Upper lobe of right lung (tissue), 1 donor: ENCODE data around the gene UQCC2. TPM values are rescaled to one million over a fixed set of nuclear protein-coding genes. Genes with fewer than 3 reads are reported as not detected.

Experiments used
- ATAC-seq: fragments of 200-7000 bp; cut with Tn5 transposase; one replicate; pipeline ENCODE4 v1.9.1; 2020; ENCODE audit warnings: mild to moderate bottlenecking, moderate library complexity
- DNase-seq: peaks from one replicate; pipeline ENCODE4 v3.0.0-alpha.2; 2020
- H3K27ac ChIP-seq: fragments of 200-600 bp; one replicate; pipeline ENCODE4 v1.8.0; 2022
- H3K27me3 ChIP-seq: fragments of 200-600 bp; one replicate; pipeline ENCODE4 v1.8.0; 2022; ENCODE audit warnings: mild to moderate bottlenecking
- H3K36me3 ChIP-seq: fragments of 200-600 bp; one replicate; pipeline ENCODE4 v1.8.0; 2022
- H3K4me1 ChIP-seq: fragments of 200-600 bp; one replicate; pipeline ENCODE4 v1.8.0; 2022
- H3K4me3 ChIP-seq: fragments of 200-600 bp; one replicate; pipeline ENCODE4 v1.8.0; 2022; ENCODE audit warnings: mild to moderate bottlenecking
- H3K9me3 ChIP-seq: fragments of 200-600 bp; one replicate; pipeline ENCODE4 v1.8.0; 2022
- CTCF ChIP-seq: fragments of 200-600 bp; IDR thresholded peaks from one replicate; pipeline ENCODE4 v1.8.0; 2022; ENCODE audit warnings: antibody characterized with exemption
- intact Hi-C: fragments of 100-400 bp; cut with DNase I; formaldehyde crosslinking; loops from one replicate; pipeline ENCODE4 v1.11.0; 2022
- total RNA-seq: library from RNA; stranded (reverse); fragmentation: NEBNext Ultra II Directional; extraction: Animal tissue kit (Norgen Biotek cat#: 25700); gene quantifications from one replicate; pipeline ENCODE4 v1.2.1, GENCODE V29; 2021
- donor health status: DM: no; HTN: yes; CAD: no; lungs with severe emphysema.

The UQCC2 gene
- total RNA-seq, 1 donor from 2014 or later: 40.6 TPM

DNA sequence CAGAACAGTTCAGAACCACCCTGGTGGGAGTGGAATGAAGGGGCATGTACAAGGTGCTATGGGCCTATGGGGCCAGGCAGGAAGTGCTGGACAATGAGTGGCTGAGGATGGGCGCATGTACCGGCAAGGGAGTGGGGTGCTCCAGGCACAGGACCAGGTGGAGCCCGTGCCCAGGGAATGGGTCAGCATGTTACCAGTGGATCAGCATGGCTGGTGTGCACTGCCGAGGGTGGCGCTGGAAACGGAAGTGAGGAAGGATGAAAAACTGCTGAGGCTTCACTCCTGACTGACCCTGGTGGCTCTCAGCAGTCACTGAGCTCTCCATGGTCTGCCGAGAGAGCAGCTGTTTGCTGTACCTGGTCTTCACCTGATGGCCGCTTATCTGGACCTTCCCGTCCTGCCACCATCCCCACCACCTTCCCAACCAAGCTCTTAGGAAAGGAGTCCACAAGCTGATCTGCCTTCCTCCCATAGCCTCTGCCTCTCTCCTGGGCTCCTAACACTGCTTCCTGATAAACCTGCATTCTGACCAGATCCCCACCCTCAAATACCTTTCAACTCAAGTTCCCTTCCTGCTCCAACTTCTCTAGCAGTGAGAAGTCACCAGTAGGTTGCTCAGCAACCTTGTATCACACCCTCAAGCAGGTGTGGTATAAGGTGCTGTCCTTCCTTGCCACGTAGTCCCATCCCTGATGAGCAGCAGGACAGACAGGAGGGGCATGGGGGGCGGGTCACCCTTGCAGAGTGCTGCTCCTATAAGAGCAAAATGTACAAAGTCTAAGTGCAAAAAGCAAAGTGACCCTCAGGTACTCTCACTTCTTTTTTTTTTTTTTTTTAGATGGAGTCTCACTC lies 7.1 kb downstream of the UQCC2 start:
- H3K27me3 ChIP-seq: no peaks in the 10 kb centered on the region
- ATAC-seq: peak; percentile 2
- no peak overlapping the region for H3K4me3 ChIP-seq
- no peak overlapping the region for H3K27ac ChIP-seq
- H3K4me1 ChIP-seq: peaks cover 8% of the 10 kb centered on the region
- no peaks in the 10 kb centered on the region for H3K9me3 ChIP-seq
- peaks cover 3% of the 10 kb centered on the region for H3K36me3 ChIP-seq
- peak; percentile 63 for DNase-seq
- intact Hi-C loops: no loop called here
- TF ChIP-seq CTCF: no peak

DNA sequence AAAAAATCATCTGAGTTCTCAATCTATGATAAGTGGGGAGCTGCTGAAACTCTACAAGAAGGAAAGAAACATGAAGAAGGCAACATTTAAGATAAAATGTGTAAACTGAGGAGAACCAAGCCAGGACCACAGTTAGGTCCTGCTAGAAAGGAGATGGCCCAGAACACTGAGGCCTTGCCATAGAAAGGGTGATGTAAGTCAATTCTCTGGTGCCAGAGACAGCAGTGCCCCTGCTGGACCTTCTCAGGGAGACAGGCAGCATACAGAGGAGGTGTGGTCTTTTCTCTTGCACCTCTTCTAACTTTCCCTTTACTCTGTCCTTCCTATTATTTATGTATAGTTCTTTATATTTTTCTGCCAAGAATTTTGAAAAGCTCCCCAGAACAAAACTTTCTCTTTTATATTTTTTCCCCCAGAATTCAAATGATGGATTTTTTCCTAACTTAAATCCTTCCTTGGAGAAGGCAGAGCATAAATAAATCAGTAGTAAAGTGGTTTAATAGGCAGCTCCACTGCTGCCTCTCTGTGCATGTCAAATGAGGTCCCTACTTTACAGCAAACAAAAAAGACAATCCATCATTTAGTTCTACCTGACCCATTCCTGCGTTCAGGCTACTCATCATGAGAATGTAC lies 9.0 kb downstream of the UQCC2 start:
- intact Hi-C loops: no loop called here

DNA sequence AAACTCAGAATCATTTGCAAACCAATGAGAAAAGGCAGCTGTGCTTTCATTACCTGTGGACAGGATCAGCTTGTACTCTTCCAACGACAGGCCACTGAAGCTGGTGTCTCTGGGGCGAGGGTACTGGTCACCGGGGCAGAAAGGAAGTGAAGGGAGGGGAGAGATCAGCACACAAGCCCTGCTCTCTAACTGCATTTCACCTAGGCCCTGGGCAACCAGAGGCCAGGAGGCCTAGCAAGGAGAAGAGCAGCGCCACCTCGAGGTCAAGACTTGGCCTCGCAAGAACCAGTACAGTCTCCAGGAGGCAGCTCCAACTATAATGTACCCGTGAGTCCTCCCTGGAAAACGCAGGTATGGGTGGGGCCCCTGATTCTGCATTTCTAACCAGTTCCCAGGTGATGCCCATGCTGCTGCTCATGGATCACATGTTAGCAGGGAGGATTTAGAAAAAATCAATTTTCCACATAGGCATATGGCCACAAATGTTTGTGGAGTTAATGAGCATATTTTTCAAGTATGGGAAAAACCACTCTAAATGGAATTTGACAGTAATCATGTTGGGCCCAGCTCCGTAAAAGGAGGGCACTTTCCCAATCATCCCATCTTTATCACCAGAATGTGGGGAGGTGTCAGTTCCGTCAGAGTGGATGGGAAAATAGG lies 11.0 kb downstream of the UQCC2 start:
- Histone ChIP-seq H3K27me3 (no peaks in the 10 kb centered on the region), H3K4me3 (no peak overlapping the region), H3K9me3 (no peaks in the 10 kb centered on the region), H3K4me1 (peaks cover 29% of the 10 kb centered on the region), H3K27ac (no peak overlapping the region), H3K36me3 (peaks cover 27% of the 10 kb centered on the region)
- intact Hi-C loops: no loop called here
- peak; percentile 63 for TF ChIP-seq CTCF
- DNase-seq (peak; percentile 84), ATAC-seq (peak; percentile 82)

More for the DNA sequence above, 9.0 kb downstream of the UQCC2 start:
- ATAC-seq: peak; percentile 76
- Histone ChIP-seq H3K4me1 (peaks cover 9% of the 10 kb centered on the region), H3K4me3 (no peak overlapping the region), H3K27me3 (no peaks in the 10 kb centered on the region), H3K27ac (no peak overlapping the region), H3K36me3 (peaks cover 8% of the 10 kb centered on the region), H3K9me3 (no peaks in the 10 kb centered on the region)
- DNase-seq: peak; percentile 57
- peak; percentile 59 for TF ChIP-seq CTCF

- no peak for TF ChIP-seq CTCF
- ATAC-seq (no peak), DNase-seq (peak; percentile 6)
- Histone ChIP-seq H3K27me3 (no peaks in the 10 kb centered on the region), H3K27ac (no peak overlapping the region), H3K9me3 (no peaks in the 10 kb centered on the region), H3K36me3 (peaks cover 33% of the 10 kb centered on the region), H3K4me1 (peaks cover 36% of the 10 kb centered on the region), H3K4me3 (no peak overlapping the region)
- intact Hi-C loops: loop anchor here (10.0 kb wide), 1 partner anchor 115 kb away; the partner anchor contains the start of gene BAK1
These were observed 11.8 kb downstream of the UQCC2 start for GRCh38 chr6:33699739-33700138.

GRCh38 chr6:33699131-33699530 lies 12.4 kb downstream of the UQCC2 start:
- Histone ChIP-seq H3K27ac (no peak overlapping the region), H3K9me3 (no peaks in the 10 kb centered on the region), H3K36me3 (peaks cover 33% of the 10 kb centered on the region), H3K4me3 (no peak overlapping the region), H3K4me1 (peaks cover 40% of the 10 kb centered on the region), H3K27me3 (no peaks in the 10 kb centered on the region)
- intact Hi-C loops: loop anchor here (10.0 kb wide), 1 partner anchor 114 kb away; the partner anchor contains the start of gene BAK1
- DNase-seq: peak; percentile 52
- TF ChIP-seq CTCF: no peak
- no peak for ATAC-seq
